Activated gamma-delta T cell (primary cell): ENCODE results near the gene RNF128.

Source experiments
- DNase-seq: peaks from one replicate; lab custom pipeline; 2025; lab: John Stamatoyannopoulos, UW
- total RNA-seq, 2 donors: gene quantifications; one replicate each; lab custom pipeline; 2026; lab: John Stamatoyannopoulos, UW

Gene RNF128, protein sequence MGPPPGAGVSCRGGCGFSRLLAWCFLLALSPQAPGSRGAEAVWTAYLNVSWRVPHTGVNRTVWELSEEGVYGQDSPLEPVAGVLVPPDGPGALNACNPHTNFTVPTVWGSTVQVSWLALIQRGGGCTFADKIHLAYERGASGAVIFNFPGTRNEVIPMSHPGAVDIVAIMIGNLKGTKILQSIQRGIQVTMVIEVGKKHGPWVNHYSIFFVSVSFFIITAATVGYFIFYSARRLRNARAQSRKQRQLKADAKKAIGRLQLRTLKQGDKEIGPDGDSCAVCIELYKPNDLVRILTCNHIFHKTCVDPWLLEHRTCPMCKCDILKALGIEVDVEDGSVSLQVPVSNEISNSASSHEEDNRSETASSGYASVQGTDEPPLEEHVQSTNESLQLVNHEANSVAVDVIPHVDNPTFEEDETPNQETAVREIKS
- total RNA-seq: 0.05 to 0.09 reads per million in 2 donors

DNA sequence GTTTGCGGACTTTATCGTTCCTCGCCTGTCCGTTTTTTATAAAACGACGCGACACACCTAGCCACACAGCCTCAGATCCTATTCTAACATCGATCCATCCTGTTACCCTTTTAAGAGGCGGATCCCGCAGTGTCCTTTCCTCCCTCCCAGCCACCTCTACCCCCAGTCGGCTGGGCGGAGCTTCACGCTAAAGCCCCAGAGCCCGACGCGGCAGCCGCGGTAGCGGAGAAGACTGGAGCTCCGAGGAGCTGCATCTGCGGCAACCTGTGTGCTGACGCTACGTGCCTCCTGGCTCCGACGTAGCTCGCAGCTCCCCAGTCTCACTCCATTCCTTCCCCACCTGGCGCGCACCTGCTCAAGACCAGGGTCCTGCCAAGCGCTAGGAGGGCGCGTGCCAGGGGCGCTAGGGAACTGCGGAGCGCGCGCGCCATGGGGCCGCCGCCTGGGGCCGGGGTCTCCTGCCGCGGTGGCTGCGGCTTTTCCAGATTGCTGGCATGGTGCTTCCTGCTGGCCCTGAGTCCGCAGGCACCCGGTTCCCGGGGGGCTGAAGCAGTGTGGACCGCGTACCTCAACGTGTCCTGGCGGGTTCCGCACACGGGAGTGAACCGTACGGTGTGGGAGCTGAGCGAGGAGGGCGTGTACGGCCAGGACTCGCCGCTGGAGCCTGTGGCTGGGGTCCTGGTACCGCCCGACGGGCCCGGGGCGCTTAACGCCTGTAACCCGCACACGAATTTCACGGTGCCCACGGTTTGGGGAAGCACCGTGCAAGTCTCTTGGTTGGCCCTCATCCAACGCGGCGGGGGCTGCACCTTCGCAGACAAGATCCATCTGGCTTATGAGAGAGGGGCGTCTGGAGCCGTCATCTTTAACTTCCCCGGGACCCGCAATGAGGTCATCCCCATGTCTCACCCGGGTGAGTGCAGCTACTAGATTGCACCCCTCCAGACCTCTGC is at the start of gene RNF128:
RNF128 (plus strand) TSS at position 217 of the 953 bp plus-strand sequence; CDS start at position 430, 213 bp downstream.
- peak; percentile 8 for DNase-seq

DNA sequence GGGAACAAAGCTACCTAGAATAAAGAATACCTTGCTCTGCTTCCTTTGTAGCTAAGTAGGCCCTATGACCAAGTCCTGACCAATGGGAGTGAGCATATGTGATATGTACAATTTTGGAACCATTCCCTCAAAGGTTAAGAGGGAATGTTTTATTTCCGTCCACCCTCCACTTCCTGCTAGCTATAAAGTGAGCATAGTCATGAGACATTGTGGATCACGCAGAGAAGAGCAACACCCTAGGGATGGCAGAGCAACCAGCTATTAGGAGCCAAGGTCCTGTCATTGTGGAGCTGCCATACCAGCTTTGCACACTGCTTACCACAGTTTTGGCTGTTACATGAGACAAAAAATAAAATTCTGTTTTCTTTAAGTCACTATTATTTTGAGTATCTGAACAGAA is 45.8 kb upstream of the RNF128 start:
- no peak for DNase-seq

- DNase-seq: no peak
Measured at GRCh38 chrX:106684207-106684606, 42.3 kb upstream of the RNF128 start.

DNA sequence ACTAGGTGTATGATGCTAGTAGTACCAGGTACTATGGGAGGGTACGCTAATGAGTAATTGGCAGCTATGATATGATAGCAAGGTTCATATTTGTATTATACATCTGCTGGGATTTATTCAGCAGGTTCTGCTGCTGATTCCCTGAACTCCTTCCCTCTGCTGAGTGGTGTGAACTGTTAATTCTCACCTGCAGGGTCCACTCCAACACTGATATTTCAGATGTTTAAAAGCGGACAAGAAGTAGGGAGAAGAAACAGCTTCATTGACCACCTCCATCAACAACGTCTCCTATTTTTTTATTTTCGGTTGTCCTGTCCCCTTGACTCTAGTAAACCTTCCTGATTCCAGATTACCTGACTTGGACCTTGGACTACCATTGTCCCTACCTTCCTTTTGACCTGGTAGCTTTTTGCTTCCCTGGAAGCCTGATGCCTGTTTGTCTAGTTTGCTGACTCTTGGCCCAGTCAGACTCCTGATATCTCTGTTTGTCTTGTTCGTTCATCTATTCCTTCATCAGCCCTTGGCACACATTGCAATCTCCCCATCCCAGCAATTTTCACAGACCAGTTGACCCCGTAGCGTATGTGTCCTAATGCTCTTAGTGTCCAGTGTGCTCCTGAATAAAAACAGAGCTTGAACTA is 34.0 kb upstream of the RNF128 start:
- DNase-seq: no peak

GRCh38 chrX:106696502-106696901 is 30.0 kb upstream of the RNF128 start:
- DNase-seq: no peak

DNA sequence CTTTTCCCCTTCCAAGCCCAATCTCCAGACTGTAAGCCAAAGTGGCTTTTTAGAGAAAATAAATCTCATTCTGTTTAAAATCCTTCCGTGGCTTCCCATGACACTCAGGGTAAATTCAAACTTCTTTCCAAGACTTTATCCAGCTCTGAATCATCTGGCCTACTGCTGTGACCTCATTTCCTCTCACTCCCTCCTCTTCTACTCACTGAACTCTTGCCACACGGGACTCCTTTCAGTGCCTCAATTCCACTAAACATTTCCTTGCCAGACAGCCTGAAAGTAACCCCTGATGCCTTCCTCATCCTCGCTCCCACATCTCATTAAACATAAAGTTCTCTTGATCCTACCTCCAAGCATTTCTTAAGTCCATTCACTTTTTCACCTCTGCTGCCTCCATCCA is 27.8 kb upstream of the RNF128 start:
- no peak for DNase-seq

DNA sequence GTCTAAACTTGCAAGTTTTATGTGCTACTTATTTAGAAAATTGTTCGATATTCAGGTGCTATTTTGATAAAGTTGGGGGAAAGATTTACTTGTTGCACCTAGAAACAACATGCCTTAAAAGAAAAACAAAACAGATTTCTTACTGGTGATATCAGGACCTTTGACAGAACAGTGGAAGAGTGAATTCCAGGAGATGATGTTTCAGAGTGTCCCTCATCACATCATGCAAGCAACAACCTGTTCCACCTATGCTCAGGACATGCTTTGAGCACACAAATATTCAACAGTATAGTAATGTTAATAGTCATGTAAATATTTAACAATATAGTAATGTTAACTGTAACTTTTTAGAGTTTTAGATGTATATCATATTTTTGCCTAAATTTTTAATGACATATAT is 23.9 kb upstream of the RNF128 start:
- no peak for DNase-seq

DNA sequence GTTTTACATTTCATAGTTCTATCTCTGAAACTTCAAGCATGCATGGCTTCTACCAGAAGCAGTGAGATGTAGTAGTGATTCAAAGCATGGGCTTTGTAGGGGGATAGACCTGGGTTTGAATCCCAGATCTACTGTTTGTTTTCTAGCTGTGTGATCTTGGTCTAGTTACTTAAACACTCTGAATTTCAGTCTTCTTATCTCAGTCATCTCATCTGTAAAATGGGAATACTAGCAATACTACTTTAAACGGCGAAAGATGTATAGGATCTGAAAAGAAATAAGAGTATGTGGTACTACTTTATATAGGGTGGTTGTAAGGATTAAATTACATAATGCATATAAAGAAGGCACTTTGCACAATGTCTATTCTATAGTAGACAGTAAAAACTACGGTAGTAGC is 20.0 kb upstream of the RNF128 start:
- no peak for DNase-seq

GRCh38 chrX:106707771-106708454 is 18.6 kb upstream of the RNF128 start:
- no peak for DNase-seq

- DNase-seq: no peak
Measured at GRCh38 chrX:106710771-106711170, 15.7 kb upstream of the RNF128 start.

DNA sequence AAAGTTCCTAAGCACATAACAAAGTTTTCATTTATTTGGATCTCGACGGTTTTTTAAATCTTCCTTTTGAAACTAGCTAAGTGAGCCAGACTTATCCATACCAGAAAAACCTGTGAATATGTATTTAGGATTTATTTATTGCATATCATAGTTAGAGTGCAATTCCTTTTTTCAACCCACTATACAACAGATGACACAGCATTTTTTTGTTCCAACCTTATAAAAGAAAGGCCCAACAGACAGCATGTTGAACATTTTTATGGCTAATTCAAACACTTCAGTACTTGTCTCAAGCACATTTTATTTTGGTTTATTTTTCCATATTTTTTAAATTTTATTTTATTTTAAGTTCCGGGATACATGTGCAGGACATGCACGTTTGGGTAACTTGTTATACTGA is 15.1 kb upstream of the RNF128 start:
- DNase-seq: no peak

- DNase-seq: no peak
Measured at GRCh38 chrX:106716004-106716403, 10.5 kb upstream of the RNF128 start.

DNA sequence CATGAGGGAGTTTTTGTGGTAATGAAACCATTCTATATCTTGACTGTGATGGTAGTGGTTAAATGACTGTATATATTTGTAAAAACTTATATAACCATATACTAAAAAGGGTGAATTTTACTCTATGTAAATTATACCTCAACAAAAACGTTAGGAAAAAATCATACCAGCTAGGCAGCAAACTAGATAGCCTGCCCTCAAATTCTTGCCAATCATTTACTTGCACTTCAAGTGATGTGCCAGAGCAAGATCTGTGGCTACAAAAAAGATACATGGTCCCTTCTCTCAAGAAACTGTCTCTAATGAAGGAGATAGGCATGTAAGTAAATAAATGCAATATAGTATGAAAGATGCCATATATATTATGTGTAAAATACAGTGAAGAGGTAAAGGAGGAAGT is 10.0 kb upstream of the RNF128 start:
- DNase-seq: no peak

GRCh38 chrX:106718709-106719108 is 7.8 kb upstream of the RNF128 start:
- DNase-seq: no peak

DNA sequence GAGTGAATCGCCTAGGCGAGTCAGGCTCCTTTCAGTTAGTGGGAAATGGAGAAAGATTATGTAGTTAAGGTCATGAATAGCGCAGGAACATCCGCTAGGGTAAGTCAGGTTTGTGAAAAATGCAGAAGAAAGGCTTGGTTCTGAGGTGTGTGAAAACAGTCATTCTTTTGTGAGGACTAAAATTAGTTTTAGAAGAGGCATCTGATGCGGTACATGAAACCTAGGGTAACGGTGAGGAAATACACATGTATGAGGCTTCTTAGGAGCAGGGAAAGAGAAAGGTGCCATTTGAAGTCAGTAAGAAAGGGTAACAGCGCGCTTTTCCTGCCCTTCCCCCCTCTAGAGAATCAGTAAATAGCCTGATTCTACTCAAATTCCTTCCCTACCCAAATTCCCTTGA is 570 bp upstream of the RNF128 start:
- DNase-seq: no peak

- no peak for DNase-seq
Measured at GRCh38 chrX:106728337-106728736, 1.8 kb downstream of the RNF128 start.

- no peak for DNase-seq
Measured at GRCh38 chrX:106730401-106730800, 3.9 kb downstream of the RNF128 start.

- DNase-seq: no peak
Measured at GRCh38 chrX:106731590-106731989, 5.1 kb downstream of the RNF128 start.

GRCh38 chrX:106734827-106735226 is 8.3 kb downstream of the RNF128 start:
- DNase-seq: no peak

DNA sequence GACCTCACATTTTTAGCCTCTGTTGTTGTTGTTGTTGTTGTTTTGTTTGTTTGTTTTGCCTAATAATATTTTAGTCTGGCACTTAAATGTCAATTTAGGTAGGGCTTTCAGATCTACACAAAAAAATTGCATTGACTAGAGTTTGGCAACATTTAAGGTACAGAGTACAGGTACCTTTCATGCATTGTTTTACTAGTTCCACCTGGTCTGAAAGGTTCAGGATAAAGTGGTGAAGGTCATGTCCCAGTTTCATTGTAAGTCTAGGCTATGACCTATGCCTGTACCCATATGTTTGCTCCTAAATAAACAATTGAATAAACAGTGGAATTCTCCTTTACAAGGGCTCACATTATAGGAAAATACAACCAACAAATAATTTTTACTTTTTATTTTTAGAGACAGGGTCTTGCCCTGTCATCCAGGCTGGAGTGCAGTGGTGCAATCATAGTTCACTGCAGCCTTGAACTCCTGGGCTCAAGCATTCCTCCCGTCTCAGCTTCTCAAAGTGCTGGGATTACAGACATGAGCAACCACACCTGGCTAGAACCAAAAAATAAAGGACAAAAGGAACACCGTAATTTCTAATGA is 13.8 kb downstream of the RNF128 start:
- DNase-seq: no peak

DNA sequence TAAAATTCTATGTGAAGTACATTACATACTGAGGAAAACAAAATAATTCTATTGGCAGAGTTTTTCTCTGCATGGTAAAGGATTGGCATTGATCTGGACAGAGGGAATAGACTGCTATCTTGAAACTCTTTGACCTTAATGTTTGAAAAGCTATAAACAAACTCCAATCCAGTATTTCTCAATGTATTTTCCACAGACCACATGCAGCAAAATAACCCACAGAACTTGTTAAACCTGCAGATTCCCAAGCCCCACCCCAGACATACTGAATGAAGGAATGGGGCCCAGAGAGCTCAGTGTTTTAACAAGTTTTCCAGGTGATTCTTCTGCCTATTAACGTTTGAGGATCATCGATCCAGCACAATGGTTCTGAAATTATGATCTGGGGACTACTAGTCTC is 15.7 kb downstream of the RNF128 start:
- DNase-seq: no peak
